HEK293 (cell line): ENCODE data around the gene RPGRIP1L.

Source experiments
- BCL11B ChIP-seq: fragments of 450-650 bp; formaldehyde crosslinking; IDR thresholded peaks from 2 replicates; pipeline ENCODE4 v1.5.1; 2016; ENCODE audit warnings: low read depth, missing biosample characterization, missing genetic modification characterization
- HOXD13 ChIP-seq: sonication (generic); formaldehyde crosslinking; IDR thresholded peaks from 2 replicates; pipeline ENCODE4 v1.8.0; 2022; ENCODE audit warnings: missing genetic modification reagents, borderline replicate concordance
- KLF16 ChIP-seq: fragments of 450-650 bp; formaldehyde crosslinking; IDR thresholded peaks from 2 replicates; pipeline ENCODE4 v1.5.1; 2017; ENCODE audit warnings: missing biosample characterization, missing genetic modification characterization
- MZF1 ChIP-seq: fragments of 450-650 bp; formaldehyde crosslinking; IDR thresholded peaks from 2 replicates; pipeline ENCODE4 v1.5.1; 2017; ENCODE audit warnings: missing biosample characterization, missing genetic modification characterization, borderline replicate concordance
- OVOL3 ChIP-seq: fragments of 450-650 bp; formaldehyde crosslinking; IDR thresholded peaks from 2 replicates; pipeline ENCODE4 v1.5.1; 2016; ENCODE audit warnings: missing biosample characterization, missing genetic modification characterization
- PRDM10 ChIP-seq: fragments of 450-650 bp; formaldehyde crosslinking; IDR thresholded peaks from 2 replicates; pipeline ENCODE4 v1.5.1; 2016; ENCODE audit warnings: missing biosample characterization, missing genetic modification characterization
- SP3 ChIP-seq: fragments of 450-650 bp; formaldehyde crosslinking; IDR thresholded peaks from 2 replicates; pipeline ENCODE4 v1.5.1; 2016; ENCODE audit warnings: missing biosample characterization, missing genetic modification characterization
- TCF7L2 ChIP-seq: IDR thresholded peaks from 2 replicates; pipeline ENCODE4 v1.6.1; 2011; ENCODE audit warnings: low read depth, mild to moderate bottlenecking, inconsistent platforms, low read length, moderate library complexity, borderline replicate concordance
- ZBTB10 ChIP-seq: fragments of 450-650 bp; formaldehyde crosslinking; IDR thresholded peaks from 2 replicates; pipeline ENCODE4 v1.5.1; 2016; ENCODE audit warnings: missing biosample characterization, missing genetic modification characterization
- ZBTB6 ChIP-seq: fragments of 450-650 bp; formaldehyde crosslinking; IDR thresholded peaks from 2 replicates; pipeline ENCODE4 v1.5.1; 2017; ENCODE audit warnings: missing biosample characterization, missing genetic modification characterization
- ZFP3 ChIP-seq: fragments of 450-650 bp; formaldehyde crosslinking; IDR thresholded peaks from 2 replicates; pipeline ENCODE4 v1.5.1; 2016; ENCODE audit warnings: low read depth, missing biosample characterization, missing genetic modification characterization
- ZNF121 ChIP-seq: fragments of 450-650 bp; formaldehyde crosslinking; IDR thresholded peaks from 2 replicates; pipeline ENCODE4 v1.5.1; 2016; ENCODE audit warnings: missing biosample characterization, missing genetic modification characterization
- ZNF133 ChIP-seq: fragments of 450-650 bp; formaldehyde crosslinking; IDR thresholded peaks from 2 replicates; pipeline ENCODE4 v1.5.1; 2016; ENCODE audit warnings: missing biosample characterization, missing genetic modification characterization
- ZNF19 ChIP-seq: fragments of 450-650 bp; formaldehyde crosslinking; IDR thresholded peaks from 2 replicates; pipeline ENCODE4; 2016; ENCODE audit warnings: missing biosample characterization, missing genetic modification characterization, low read depth
- ZNF26 ChIP-seq: fragments of 450-650 bp; formaldehyde crosslinking; IDR thresholded peaks from 2 replicates; pipeline ENCODE4 v1.5.1; 2016; ENCODE audit warnings: missing biosample characterization, missing genetic modification characterization
- ZNF335 ChIP-seq: fragments of 450-650 bp; formaldehyde crosslinking; conservative IDR thresholded peaks from 2 replicates; pipeline ENCODE4 v1.5.1; 2016; ENCODE audit warnings: missing biosample characterization, missing genetic modification characterization
- ZNF366 ChIP-seq: fragments of 450-650 bp; formaldehyde crosslinking; conservative IDR thresholded peaks from 2 replicates; pipeline ENCODE4 v1.5.1; 2016; ENCODE audit warnings: missing biosample characterization, missing genetic modification characterization
- ZNF37A ChIP-seq: fragments of 450-650 bp; IDR thresholded peaks from 2 replicates; pipeline ENCODE4 v1.5.1; 2018; ENCODE audit warnings: missing biosample characterization, missing genetic modification characterization
- ZNF394 ChIP-seq: fragments of 450-650 bp; formaldehyde crosslinking; IDR thresholded peaks from 2 replicates; pipeline ENCODE4 v1.5.1; 2016; ENCODE audit warnings: missing biosample characterization, missing genetic modification characterization, mild to moderate bottlenecking, moderate library complexity, borderline replicate concordance
- ZNF404 ChIP-seq: fragments of 450-650 bp; formaldehyde crosslinking; IDR thresholded peaks from 2 replicates; pipeline ENCODE4 v1.5.1; 2017; ENCODE audit warnings: missing biosample characterization, missing genetic modification characterization
- ZNF423 ChIP-seq: fragments of 450-650 bp; formaldehyde crosslinking; IDR thresholded peaks from 2 replicates; pipeline ENCODE4 v1.5.1; 2016; ENCODE audit warnings: missing biosample characterization, missing genetic modification characterization
- ZNF544 ChIP-seq: fragments of 450-650 bp; formaldehyde crosslinking; IDR thresholded peaks from 2 replicates; pipeline ENCODE4 v1.5.0; 2017; ENCODE audit warnings: missing biosample characterization, missing genetic modification characterization
- ZNF555 ChIP-seq: fragments of 450-650 bp; formaldehyde crosslinking; conservative IDR thresholded peaks from 2 replicates; pipeline ENCODE4 v1.5.1; 2017; ENCODE audit warnings: missing biosample characterization, mild to moderate bottlenecking, missing genetic modification characterization, inconsistent platforms
- ZNF664 ChIP-seq: fragments of 450-650 bp; formaldehyde crosslinking; IDR thresholded peaks from 2 replicates; pipeline ENCODE4 v1.5.1; 2016; ENCODE audit warnings: missing biosample characterization, missing genetic modification characterization
- ZNF768 ChIP-seq: fragments of 450-650 bp; formaldehyde crosslinking; IDR thresholded peaks from 2 replicates; pipeline ENCODE4 v1.5.1; 2018; ENCODE audit warnings: missing biosample characterization, mild to moderate bottlenecking, missing genetic modification characterization
- ZNF785 ChIP-seq: fragments of 450-650 bp; formaldehyde crosslinking; IDR thresholded peaks from 2 replicates; pipeline ENCODE4 v1.5.1; 2016; ENCODE audit warnings: missing biosample characterization, missing genetic modification characterization
- ZNF830 ChIP-seq: fragments of 450-650 bp; IDR thresholded peaks from 2 replicates; pipeline ENCODE4 v1.5.0; 2018; ENCODE audit warnings: missing biosample characterization, missing genetic modification characterization, low read depth, mild to moderate bottlenecking, moderate library complexity

The RPGRIP1L gene

GRCh38 chr16:53703590-53704444 is at the start of gene RPGRIP1L, which contains the start of gene FTO (continued):
- no peak; the same call in 1 of the 2 replicates for TF ChIP-seq MZF1 (tag by site-specific recombination)
- no peak; the same call in 1 of the 2 replicates for TF ChIP-seq ZBTB6 (tag by site-specific recombination)
- TF ChIP-seq ZNF555 (tag by site-specific recombination) = no peak
- no peak for TF ChIP-seq ZNF404 (tag by site-specific recombination)
- peak; percentile 75 for TF ChIP-seq ZBTB10 (tag by site-specific recombination)
- no peak for TF ChIP-seq ZNF830 (tag by site-specific recombination)
- TF ChIP-seq ZNF19 (tag by site-specific recombination) = no peak
- TF ChIP-seq ZNF664 (tag by site-specific recombination) = no peak
- peak; percentile 95 for TF ChIP-seq ZNF335 (tag by site-specific recombination)
- TF ChIP-seq TCF7L2 = no peak
- peak; percentile 34; the same call in 1 of the 2 replicates for TF ChIP-seq KLF16
- TF ChIP-seq SP3 (tag by site-specific recombination) = peak; percentile 72
- peak; percentile 51; the same call in 1 of the 2 replicates for TF ChIP-seq ZNF394 (tag by site-specific recombination)
- TF ChIP-seq ZNF366 (tag by site-specific recombination) = no peak
- TF ChIP-seq ZNF768 = no peak
- TF ChIP-seq BCL11B = no peak
- no peak for TF ChIP-seq OVOL3
- TF ChIP-seq PRDM10 (tag by site-specific recombination) = peak; percentile 75
- no peak for TF ChIP-seq HOXD13 (CRISPR knock-in tag)
- TF ChIP-seq ZNF423 (tag by site-specific recombination) = no peak
- no peak for TF ChIP-seq ZNF121 (tag by site-specific recombination)
- TF ChIP-seq ZNF37A (tag by site-specific recombination) = no peak
- TF ChIP-seq ZNF26 (tag by site-specific recombination) = no peak
- TF ChIP-seq ZNF133 (tag by site-specific recombination) = no peak
- TF ChIP-seq ZNF785 (tag by site-specific recombination) = no peak
- TF ChIP-seq ZNF544 (tag by site-specific recombination) = no peak
- TF ChIP-seq ZFP3 (tag by site-specific recombination) = no peak
